Astrocyte of the cerebellum (primary cell): Measurements from ENCODE around the gene MYBPHL.

Source experiments
- DNase-seq: peaks from one replicate; pipeline ENCODE4 v3.0.0-alpha.2; 2011; ENCODE audit warnings: low read depth
- H3K4me3 ChIP-seq: 2 replicates; pipeline ENCODE4 v1.5.1; 2011; ENCODE audit warnings: mild to moderate bottlenecking, low read depth, low read length, moderate library complexity
- in situ Hi-C: cut with HindIII; loops from 2 replicates; pipeline ENCODE4 v1.10.0; 2017; ENCODE audit warnings: low sequenced_read_pairs
- TF ChIP-seq, protein P1 (sequence below): IDR thresholded peaks from 2 replicates; pipeline ENCODE4 v1.5.1; 2012; ENCODE audit warnings: low read length, low read depth, moderate library complexity, mild to moderate bottlenecking; ENCODE audit errors: missing control alignments

Gene MYBPHL, protein sequence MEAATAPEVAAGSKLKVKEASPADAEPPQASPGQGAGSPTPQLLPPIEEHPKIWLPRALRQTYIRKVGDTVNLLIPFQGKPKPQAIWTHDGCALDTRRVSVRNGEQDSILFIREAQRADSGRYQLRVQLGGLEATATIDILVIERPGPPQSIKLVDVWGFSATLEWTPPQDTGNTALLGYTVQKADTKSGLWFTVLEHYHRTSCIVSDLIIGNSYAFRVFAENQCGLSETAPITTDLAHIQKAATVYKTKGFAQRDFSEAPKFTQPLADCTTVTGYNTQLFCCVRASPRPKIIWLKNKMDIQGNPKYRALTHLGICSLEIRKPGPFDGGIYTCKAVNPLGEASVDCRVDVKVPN

DNA sequence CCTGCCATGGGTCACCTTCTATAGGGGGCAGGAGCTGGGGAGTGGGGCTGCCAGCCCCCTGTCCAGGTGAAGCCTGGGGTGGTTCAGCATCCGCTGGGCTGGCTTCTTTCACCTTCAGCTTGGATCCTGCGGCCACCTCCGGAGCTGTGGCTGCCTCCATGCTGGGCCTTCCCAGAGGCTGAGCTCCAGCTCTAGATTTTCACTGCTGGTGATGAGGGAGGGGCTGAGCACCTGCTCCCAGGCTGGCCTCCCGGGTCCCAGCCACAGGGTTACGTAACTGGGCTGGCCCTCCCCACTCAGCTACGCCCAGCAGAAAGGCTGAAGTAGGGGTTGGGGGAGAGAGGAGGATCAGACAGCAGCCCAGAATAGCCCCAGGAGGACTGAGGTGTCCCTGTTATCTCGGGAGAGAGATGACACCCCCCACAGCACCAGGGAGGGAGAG lies at the start of gene MYBPHL:
MYBPHL (minus strand) TSS at position 180 of the 442 bp plus-strand sequence; CDS start at position 160, 20 bp downstream.
- TF ChIP-seq, protein P1, sequence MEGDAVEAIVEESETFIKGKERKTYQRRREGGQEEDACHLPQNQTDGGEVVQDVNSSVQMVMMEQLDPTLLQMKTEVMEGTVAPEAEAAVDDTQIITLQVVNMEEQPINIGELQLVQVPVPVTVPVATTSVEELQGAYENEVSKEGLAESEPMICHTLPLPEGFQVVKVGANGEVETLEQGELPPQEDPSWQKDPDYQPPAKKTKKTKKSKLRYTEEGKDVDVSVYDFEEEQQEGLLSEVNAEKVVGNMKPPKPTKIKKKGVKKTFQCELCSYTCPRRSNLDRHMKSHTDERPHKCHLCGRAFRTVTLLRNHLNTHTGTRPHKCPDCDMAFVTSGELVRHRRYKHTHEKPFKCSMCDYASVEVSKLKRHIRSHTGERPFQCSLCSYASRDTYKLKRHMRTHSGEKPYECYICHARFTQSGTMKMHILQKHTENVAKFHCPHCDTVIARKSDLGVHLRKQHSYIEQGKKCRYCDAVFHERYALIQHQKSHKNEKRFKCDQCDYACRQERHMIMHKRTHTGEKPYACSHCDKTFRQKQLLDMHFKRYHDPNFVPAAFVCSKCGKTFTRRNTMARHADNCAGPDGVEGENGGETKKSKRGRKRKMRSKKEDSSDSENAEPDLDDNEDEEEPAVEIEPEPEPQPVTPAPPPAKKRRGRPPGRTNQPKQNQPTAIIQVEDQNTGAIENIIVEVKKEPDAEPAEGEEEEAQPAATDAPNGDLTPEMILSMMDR, result no peak
- in situ Hi-C loops, result no loop called here
- DNase-seq, result no peak
- H3K4me3 ChIP-seq, result no peak within 1 kb of the TSS

DNA sequence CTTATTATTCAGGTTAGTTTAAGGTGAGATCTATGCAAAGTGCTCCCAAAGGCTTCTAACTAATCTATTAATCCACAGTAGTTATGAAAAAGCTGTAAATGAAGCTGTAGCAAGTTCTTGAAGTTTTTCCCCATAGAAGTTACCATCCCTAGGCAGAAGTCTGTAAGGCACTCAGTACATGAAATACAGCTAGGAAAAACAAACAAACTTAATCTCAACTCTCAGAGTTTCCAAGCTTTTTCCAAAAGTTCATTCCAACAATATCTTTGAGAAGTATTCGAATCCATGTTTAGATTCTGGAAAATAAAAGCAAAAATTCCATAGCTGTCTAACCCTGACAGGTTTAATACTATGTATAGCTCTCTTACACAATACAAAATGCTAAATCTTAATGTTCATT lies 49.7 kb upstream of the MYBPHL start:
- no peak overlapping the region for H3K4me3 ChIP-seq
- in situ Hi-C loops, result no loop called here
- no peak for DNase-seq
- TF ChIP-seq, protein P1, result no peak

DNA sequence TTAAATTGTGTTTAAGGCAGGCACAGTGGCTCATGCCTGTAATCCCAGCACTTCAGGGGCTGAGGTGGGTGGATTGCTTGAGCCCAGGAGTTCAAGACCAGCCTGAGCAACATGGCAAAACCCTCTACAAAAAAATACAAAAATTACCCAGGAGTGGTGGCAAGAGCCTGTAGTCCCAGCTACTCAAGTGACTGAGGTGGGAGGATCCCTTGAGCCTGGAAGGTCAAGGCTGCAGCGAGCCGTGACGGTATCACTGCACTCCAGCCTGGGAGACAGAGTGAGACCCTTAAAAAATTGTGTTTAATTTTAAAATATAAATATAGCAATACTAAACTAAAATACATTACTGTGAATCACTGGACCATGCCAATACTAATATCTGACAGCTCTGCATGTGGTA lies 48.1 kb upstream of the MYBPHL start:
- in situ Hi-C loops, result no loop called here
- no peak for DNase-seq
- H3K4me3 ChIP-seq, result no peak overlapping the region
- TF ChIP-seq, protein P1, result no peak

DNA sequence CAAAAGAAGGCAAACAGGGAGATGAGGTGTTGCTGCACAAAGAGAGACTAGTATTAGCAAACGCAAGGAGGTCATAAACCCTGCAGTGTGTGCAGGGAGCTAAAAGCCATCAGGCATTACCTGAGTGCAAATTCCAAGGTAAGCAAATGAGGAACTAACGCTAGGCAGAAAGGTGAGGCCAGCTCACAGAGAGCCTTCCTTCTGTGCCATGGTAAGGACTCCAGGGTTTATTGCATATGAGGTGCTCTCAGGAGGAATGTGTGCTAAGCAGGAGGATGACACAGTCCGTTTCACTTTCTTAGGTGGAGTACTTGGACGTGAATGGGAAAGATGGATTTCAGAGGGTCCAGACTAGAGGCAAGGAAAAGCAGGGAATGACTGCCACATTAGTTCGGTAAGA lies 44.6 kb upstream of the MYBPHL start:
- DNase-seq, result no peak
- TF ChIP-seq, protein P1, result no peak
- in situ Hi-C loops, result no loop called here
- no peak overlapping the region for H3K4me3 ChIP-seq

DNA sequence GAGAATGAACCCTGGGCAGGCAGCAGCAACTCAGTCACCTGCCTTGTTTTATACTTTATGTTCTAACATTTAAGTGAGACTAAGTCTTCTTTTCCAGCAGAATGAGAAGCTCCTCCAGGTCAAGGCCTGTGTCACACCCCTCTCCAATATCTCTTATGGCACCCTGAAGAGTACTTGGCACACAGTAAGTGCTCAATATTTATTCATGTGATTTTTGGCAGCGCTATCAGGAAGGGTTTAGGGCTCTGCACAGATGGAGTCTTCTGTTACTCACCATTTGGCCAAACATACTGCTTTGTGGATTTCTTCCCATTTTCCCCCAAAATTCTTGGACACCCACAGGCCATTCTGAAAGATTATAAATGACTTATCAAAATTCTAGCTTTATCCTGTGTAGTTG lies 43.8 kb upstream of the MYBPHL start:
- peak; percentile 23 for DNase-seq
- TF ChIP-seq, protein P1, result no peak
- in situ Hi-C loops, result no loop called here
- no peak overlapping the region for H3K4me3 ChIP-seq

DNA sequence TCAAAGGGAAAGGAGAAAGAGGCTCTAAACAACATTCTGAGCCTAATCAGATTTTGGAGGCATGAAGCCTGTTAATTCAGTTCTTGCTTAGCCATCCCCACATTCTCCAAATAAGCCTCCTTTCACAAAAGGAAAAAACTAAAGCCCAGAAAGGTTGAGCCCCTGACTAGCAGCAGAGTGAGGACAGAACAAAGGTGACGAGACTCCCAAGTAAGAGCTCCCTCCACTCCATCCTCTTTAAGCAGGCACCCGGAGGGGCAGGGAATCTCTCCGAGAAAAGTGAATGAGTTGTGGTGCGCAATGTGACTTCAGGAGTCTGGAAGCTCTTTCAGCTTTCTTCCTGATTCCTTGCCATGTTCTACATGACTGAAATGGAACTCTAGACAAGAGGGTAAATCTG lies 43.4 kb upstream of the MYBPHL start:
- in situ Hi-C loops, result no loop called here

More for the DNA sequence above, 43.4 kb upstream of the MYBPHL start:
- TF ChIP-seq, protein P1, result no peak
- no peak overlapping the region for H3K4me3 ChIP-seq
- no peak for DNase-seq
